ENCODE measurements around the gene ACTG1.
A peak's percentile ranks its signal among the peaks of the same experiment; 100 is the strongest.

DNA sequence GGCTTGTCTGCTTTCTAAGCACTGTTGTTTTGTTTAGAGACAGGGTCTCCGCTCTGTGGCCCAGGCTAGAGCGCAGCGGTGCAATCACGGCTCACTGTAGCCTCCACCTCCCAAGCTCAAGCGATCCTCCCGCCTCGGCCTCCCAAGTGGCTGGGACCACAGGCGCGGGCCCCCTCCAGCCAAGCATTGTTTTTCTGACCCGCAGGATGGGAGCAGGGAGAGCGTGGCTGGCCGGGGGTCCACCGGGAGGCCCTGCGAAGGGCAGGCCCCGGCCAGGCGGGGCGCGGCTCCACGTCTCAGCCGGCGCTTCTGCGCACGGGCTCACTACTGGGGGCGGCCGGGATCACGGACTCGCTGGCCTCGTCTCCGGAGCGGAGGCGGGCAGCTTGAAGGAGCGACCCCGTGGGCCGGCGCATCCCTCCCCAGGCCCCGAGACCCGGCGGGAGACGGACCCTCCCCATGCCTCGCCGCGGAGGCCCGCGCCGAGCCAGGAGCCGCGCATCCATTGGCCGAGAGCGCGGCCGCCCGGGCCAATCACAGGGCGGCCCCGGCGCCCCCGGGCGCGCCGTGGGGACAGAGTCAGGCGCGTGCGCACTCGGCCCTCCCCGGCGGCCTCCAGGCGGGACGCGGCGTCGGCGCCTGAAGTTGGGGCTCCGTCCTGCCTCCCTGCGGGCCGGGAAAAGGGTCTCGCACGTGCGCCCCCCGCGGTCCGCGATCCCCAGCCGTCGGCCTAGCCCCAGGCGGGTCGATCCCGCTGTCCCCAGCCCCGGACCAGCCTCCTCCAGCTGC is 24.9 kb downstream of the ACTG1 start:
- peak in 1 of 5 experiments; percentile 15 for TF ChIP-seq CTCF (IDR thresholded peaks at IDR 0.05)
- TF ChIP-seq EP300 (IDR thresholded peaks at IDR 0.05) = peak in 1 of 2 donors; percentile 73
